ENCODE measurements around the gene CFI. TPM values are rescaled to one million over a fixed set of nuclear protein-coding genes. Genes with fewer than 3 reads are reported as not detected.

CFI gene
- polyA plus RNA-seq (2011; rRNA removed) (0.46 and 0.53 TPM in 2 replicates), polyA minus RNA-seq (2011; rRNA and poly(A)+ RNA removed) (0.30 TPM in 1 of 2 replicates, not detected in the other)

GRCh38 chr4:109801895-109802319 is at the start of gene CFI:
TSS of gene CFI (minus strand) at chr4:109801999. CDS start at chr4:109801971, 28 bp downstream.
- no peak for TF ChIP-seq CTCF (IDR thresholded peaks at IDR 0.05; ENCODE audit: low read depth, low read length)
- Histone ChIP-seq H3K27ac (ENCODE audit: low read depth, low read length) (no peak within 1 kb of the TSS), H3K9me3 (ENCODE audit: control insufficient read depth, insufficient read depth, low read length) (no peaks in the 10 kb centered on the region), H3K27me3 (ENCODE audit: control insufficient read depth, insufficient read depth, low read length) (no peaks in the 10 kb centered on the region), H3K4me3 (ENCODE audit: low read depth, low read length) (no peak within 1 kb of the TSS)
- DNase-seq (ENCODE audit: low read depth, low spot score), result no peak
- ChIA-PET CTCF (interaction anchor here (1.0 to 1.4 kb wide), 2 partner anchors 369 to 374 kb away, joined by 5 read pairs; partner anchors contain the start of gene SEC24B), POLR2A (no interaction called here)

- POLR2A ChIA-PET, result no interaction called here
- Histone ChIP-seq H3K9me3 (ENCODE audit: control insufficient read depth, insufficient read depth, low read length) (no peaks in the 10 kb centered on the region), H3K4me3 (ENCODE audit: low read depth, low read length) (no peak overlapping the region), H3K27me3 (ENCODE audit: control insufficient read depth, insufficient read depth, low read length) (no peaks in the 10 kb centered on the region), H3K27ac (ENCODE audit: low read depth, low read length) (no peak overlapping the region)
- no peak for DNase-seq (ENCODE audit: low read depth, low spot score)
- no peak for TF ChIP-seq CTCF (IDR thresholded peaks at IDR 0.05; ENCODE audit: low read depth, low read length)
- CTCF ChIA-PET, result no interaction called here
Measured at GRCh38 chr4:109850601-109851000, 48.8 kb upstream of the CFI start.

GRCh38 chr4:109848501-109848900 is 46.7 kb upstream of the CFI start:
- Histone ChIP-seq H3K27me3 (ENCODE audit: control insufficient read depth, insufficient read depth, low read length) (no peaks in the 10 kb centered on the region), H3K9me3 (ENCODE audit: control insufficient read depth, insufficient read depth, low read length) (no peaks in the 10 kb centered on the region), H3K27ac (ENCODE audit: low read depth, low read length) (no peak overlapping the region), H3K4me3 (ENCODE audit: low read depth, low read length) (no peak overlapping the region)
- CTCF ChIA-PET, result no interaction called here
- no peak for TF ChIP-seq CTCF (IDR thresholded peaks at IDR 0.05; ENCODE audit: low read depth, low read length)
- POLR2A ChIA-PET, result no interaction called here
- no peak for DNase-seq (ENCODE audit: low read depth, low spot score)

- no peak for TF ChIP-seq CTCF (IDR thresholded peaks at IDR 0.05; ENCODE audit: low read depth, low read length)
- no peak for DNase-seq (ENCODE audit: low read depth, low spot score)
- ChIA-PET CTCF (no interaction called here), POLR2A (no interaction called here)
- Histone ChIP-seq H3K27ac (ENCODE audit: low read depth, low read length) (no peak within 1 kb of the TSS), H3K27me3 (ENCODE audit: control insufficient read depth, insufficient read depth, low read length) (no peaks in the 10 kb centered on the region), H3K4me3 (ENCODE audit: low read depth, low read length) (no peak within 1 kb of the TSS), H3K9me3 (ENCODE audit: control insufficient read depth, insufficient read depth, low read length) (no peaks in the 10 kb centered on the region)
Measured at GRCh38 chr4:109847896-109848442, 46.2 kb upstream of the CFI start, which contains the start of gene LRIT3. TSS of gene LRIT3 (plus strand) at chr4:109848107. CDS start at chr4:109848202, 95 bp downstream.

- CTCF ChIA-PET, result interaction anchor here (1.3 kb wide), 1 partner anchor 425 kb away, joined by 3 read pairs; no protein-coding TSS in a partner anchor
- no peak for TF ChIP-seq CTCF (IDR thresholded peaks at IDR 0.05; ENCODE audit: low read depth, low read length)
- H3K9me3 ChIP-seq (ENCODE audit: control insufficient read depth, insufficient read depth, low read length), result no peaks in the 10 kb centered on the region
Measured at GRCh38 chr4:109846395-109847098, 44.7 kb upstream of the CFI start.

More at GRCh38 chr4:109846395-109847098, 44.7 kb upstream of the CFI start:
- POLR2A ChIA-PET, result no interaction called here
- no peak for DNase-seq (ENCODE audit: low read depth, low spot score)
- Histone ChIP-seq H3K27me3 (ENCODE audit: control insufficient read depth, insufficient read depth, low read length) (no peaks in the 10 kb centered on the region), H3K4me3 (ENCODE audit: low read depth, low read length) (no peak overlapping the region), H3K27ac (ENCODE audit: low read depth, low read length) (no peak overlapping the region)
